ENCODE data around the gene FAM83F.
"Not testable (repeated sequence)": the region's sequence is repeated elsewhere in the genome, so short reads cannot be mapped to it uniquely, and the experiment has no call there.

The FAM83F gene

DNA sequence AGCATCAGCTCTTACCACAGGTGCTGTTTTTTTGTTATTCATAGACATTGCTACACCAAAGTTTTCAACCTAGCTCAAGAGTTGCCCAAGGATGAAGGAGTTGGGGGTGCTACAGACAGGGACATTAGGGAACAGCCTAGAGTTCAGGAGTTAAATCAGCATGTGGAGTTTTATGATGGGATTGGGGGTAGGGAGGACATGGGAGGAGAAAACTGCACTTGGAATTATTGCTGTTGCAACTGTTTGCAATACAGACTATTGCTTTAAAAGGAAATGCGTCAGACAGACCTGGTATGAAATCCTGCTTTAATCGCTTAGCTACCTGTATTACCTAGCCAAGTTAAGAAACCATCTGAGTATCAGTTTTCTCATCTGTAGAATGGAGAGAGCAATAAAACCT lies 28.3 kb upstream of the FAM83F start:
- DNase-seq = no peak

DNA sequence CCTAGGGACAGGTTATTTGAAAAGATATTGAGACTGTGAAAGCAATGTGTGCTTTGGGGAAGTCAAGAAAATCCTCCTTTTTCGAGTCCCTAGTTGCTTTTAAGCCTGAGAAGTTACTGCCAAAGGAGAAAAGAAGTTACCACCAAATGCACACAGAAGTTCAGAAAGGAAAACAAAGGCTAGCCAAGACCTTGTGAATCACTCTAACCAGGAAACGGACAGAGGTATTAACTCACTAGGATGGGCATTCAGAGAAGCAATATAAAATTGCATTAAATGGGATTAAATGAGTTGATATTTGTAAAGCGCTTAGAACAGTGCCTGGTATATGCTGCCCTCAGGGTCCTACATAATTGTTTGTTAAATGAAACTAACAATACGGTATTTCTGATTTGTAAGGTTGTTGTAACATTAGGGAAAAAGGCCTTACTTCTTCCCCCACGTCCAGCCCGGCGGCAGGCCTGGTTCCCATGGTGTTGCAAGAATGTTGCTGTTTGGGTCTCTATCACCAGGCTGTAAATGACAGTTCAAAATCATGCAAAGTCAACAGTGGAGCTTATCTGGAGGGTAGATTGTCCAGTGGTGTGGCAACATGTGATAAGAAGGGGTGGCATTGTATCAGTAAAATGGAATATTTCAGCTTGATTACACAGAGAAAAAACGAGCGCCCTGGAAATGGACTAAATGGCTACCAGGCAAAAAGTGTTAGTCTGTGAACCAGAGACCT lies 27.5 kb upstream of the FAM83F start:
- no peak for DNase-seq

DNA sequence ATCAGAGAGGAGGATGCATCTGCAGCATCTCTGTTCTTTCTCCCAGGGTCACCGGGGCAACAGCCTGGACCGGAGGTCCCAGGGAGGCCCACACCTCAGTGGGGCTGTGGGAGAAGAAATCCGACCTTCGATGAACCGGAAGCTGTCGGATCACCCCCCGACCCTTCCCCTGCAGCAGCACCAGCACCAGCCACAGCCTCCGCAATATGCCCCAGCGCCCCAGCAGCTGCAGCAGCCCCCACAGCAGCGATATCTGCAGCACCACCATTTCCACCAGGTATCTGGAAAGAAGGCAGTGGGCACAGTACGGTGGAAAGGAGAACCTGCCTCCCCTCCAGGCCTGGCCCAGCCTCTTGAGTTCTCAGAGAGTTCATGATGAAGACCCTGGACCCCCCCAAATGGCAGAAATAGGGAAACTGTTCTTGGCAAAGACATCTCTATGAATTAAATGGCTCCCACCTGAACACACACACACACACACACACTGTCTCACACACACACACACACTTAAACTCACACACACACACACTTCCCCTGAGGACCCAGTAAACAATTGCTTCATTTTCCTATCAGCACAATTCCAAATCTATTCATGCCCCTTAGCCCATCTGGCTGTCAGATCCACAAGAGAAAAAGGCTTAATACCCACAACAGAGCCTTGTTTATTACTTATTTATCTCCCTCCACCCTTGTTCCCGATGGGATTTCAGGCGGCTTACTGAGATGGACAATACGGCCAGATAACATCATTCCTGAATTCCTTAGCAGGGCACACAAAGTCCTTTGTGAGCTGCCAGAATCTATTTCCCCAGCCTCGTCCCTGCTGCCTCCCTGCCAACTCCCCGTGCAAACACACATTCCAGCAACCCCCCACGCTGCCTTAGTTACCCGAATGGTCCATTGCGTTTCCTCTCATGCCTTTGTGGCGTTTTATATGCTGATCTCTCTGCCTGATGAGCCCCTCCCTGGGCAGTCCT lies 26.5 kb upstream of the FAM83F start:
- no peak for DNase-seq

GRCh38 chr22:39970742-39971141 lies 24.0 kb upstream of the FAM83F start:
- DNase-seq = no peak

DNA sequence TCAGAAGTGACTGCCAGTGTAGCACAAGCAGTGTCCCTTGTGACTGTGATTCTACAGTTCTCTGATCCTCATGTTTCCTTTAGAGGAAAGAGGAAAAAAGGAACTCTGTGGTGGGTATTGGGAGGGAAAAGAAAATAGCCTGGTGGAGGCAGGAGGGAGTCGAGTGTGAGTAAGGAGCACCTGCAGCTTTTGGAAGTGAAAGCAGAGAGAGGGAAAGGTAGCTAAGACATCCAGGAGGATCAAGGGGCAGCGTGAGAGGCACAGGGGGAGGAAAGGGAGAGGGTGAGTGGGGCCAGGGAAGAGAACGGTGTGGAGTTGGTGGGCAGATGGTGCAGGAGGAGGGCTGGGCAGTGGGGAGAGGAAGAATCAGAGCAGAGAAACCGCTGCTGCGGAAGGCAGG lies 22.1 kb upstream of the FAM83F start:
- no peak for DNase-seq

GRCh38 chr22:39973656-39974055 lies 21.1 kb upstream of the FAM83F start:
- no peak for DNase-seq

- DNase-seq = no peak
These were observed 20.7 kb upstream of the FAM83F start for GRCh38 chr22:39974065-39974464.

DNA sequence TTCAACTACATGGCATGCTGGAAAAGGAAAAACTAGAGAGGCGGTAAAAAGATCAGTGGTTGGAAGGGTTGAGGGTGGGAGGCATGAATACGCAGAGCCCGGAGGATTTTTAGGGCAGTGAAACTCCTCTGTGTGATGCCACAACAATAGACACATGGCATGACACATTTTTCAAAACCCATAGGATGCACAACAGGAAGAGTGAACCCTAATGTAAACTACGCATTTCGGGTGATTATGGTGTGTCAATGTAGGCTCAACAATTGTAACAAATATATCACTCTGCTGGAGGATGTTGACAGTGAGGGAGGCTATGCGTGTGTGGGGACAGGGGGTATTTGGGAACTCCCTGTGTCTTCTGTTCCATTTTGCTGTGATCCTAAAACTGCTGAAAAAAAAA lies 15.7 kb upstream of the FAM83F start:
- DNase-seq = no peak

DNA sequence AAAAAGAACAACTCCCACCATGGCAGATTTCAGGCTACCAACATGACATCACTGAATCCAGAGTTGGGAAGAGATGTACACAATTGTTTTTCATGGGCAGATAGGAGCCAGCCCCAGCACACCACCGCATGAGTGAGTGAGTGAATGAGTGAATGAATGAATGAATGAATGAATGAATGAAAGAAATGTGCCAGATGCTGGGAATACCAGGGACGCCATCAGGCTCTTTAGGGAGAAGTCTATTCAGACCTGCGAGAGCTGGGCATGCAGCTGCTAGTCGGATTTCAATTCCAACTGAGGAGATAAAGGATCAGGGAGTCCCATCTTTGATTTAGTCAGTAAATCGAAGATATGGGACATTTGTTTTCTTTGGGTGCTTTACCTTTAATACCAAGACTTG lies 15.3 kb upstream of the FAM83F start:
- DNase-seq = no peak

DNA sequence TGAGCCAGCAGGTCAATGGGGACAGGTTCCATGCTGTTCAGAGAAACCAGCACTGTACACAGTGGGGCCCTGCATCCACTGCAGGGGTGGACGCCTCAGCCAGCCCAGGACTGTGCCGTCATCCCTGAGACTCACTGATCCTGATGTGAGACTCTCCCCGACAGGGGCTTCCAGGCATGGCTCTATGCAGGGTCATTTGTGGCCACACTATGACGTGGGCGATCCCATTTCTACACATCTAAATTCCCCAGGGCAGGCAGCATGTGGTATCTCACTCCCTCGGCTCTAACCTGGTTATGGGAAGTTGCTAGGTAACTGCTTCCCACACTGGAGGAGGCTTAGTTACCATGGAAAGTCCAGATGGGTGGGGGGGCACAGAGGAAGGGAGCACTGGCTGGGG lies 14.2 kb upstream of the FAM83F start:
- DNase-seq = no peak

GRCh38 chr22:39983346-39983745 lies 11.4 kb upstream of the FAM83F start:
- DNase-seq = no peak

GRCh38 chr22:39984006-39984405 lies 10.7 kb upstream of the FAM83F start:
- DNase-seq = no peak

GRCh38 chr22:39984746-39985145 lies 10.0 kb upstream of the FAM83F start:
- no peak for DNase-seq

DNA sequence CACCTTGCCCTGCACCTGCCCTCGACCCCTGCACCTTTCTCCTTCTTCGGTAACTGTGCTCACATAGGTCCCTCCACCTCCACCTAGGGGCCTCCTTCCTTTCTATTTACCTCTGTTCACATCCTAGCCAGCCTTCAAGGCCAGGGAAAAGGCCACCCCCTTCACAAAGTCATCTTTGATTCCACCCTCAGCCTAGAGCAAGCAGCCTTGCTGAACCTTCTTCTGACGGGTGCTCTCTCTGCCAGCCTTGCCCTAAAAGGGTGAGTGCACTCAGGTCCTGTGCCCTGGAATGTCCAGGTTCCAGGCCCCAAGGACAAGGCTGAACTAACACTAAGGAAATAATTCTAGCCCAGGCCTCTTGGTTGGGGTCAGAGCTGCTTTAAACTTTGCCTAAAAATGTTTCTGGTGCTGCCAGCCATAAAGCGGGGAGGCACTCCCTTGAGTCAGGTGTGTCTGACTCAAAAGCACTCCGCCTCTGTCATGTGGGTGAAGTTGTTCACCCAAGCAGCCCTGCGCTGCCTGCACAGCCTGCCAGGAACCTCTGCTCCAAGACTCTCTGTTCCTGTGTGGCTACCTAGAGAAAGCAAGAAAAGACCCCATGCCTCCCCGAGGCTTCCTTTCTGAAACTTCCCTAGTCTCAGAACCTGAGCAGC lies 9.2 kb upstream of the FAM83F start:
- DNase-seq = peak in 1 of 2 experiments; percentile 11

DNA sequence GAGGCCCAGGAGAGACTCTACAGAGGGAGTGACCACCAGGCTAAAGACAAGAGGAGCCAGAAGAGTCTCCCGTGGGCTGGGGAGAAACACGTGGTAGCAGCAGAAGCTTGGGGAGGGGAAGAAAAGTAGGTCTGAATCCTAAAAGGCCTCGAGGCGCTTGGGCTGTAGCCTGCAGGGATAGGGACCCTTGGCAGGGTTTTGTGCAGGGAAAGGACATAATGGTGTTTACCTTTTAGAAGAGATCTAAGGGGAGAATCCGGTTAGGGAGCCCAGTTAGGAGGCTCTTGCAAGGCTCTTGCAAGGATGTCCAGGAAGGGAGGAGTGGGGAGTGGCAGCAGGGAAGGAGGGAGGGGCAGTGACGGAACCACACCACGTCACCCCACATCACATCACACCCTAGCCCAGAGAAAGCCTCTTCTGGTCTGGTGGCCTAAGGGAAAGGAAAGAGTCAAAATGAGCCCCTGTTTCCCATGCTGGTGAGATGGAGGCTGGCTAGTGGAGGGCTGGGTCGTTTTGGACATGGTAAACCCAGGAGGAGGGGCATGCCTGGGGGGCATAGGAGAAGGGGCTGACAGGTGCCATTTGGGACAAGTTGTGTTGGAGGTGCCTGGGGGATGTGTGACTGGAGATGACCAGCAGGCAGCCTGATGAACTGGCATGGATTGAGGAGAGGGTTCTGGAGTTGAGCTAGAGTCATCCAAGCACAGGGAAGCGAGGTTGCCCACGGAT lies 6.2 kb upstream of the FAM83F start:
- DNase-seq = no peak

DNA sequence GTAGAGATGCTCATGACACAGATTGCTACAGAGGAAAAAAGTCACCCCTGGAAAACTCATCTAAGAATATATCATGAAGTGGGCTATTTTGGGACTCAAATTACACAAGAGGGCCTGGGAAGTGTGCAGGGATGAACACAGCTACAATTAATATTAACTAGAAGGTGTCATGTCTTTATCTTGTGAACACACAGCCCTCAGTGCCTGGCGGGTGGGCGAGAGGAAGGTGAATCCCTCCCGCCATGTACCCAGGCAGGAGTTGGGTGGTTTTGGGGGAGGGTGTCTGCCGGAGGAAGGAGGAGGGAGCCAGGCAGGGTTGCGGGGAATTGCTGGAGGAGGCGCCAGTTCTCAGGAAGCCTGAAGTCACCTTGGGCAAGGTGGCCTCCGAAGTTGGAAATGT lies 5.1 kb upstream of the FAM83F start:
- no peak for DNase-seq

DNA sequence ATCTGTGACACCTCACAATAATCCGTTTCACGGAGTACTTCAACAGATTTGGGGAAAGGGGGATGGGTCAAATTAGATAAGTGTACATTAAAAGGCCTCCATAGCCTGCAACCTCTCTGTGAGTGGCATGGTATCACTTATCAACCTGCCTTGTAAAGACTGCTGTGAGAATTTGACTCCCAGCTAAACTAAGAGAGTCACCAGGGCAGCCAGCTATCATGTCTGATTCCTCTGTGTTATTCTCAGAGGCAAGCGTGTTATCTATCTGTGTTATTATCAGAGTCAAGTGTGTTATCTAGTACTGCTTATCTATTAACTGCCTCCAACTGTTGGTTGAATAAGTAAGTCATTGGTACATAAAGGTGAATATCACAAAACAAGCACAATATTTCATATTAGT lies 4.1 kb upstream of the FAM83F start:
- no peak for DNase-seq

DNA sequence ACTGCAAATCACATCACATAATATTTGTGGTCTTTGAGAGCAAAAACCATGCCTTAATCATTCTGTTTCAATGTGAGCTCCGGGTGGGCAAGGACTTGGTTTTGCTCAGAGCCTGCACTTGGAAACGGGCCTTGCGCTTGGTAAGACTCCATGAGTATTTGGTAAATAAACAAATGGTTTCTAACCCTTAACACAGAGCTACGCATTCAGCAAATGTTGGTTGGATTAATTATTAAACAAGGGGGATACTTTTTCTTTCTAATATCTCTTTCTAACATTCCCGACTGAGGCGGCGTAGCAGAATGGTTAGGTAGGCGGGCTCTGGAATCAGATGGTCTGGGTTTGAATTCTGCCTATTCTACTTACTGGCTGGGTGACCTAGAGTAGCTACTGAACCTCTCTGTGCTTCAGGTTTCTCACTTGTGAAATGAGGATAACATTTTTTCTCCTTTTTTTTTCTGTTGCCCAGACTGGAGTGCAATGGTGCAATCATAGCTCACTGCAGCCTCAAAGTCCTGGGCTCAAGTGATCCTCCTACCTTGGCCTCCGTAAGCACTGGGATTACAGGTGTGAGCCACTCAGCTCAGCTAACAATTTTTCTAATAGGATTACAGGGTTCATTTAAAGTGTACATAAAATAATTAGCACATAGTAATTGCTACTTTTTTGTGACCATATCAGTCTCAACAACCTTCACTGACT lies 3.4 kb upstream of the FAM83F start:
- no peak for DNase-seq

DNA sequence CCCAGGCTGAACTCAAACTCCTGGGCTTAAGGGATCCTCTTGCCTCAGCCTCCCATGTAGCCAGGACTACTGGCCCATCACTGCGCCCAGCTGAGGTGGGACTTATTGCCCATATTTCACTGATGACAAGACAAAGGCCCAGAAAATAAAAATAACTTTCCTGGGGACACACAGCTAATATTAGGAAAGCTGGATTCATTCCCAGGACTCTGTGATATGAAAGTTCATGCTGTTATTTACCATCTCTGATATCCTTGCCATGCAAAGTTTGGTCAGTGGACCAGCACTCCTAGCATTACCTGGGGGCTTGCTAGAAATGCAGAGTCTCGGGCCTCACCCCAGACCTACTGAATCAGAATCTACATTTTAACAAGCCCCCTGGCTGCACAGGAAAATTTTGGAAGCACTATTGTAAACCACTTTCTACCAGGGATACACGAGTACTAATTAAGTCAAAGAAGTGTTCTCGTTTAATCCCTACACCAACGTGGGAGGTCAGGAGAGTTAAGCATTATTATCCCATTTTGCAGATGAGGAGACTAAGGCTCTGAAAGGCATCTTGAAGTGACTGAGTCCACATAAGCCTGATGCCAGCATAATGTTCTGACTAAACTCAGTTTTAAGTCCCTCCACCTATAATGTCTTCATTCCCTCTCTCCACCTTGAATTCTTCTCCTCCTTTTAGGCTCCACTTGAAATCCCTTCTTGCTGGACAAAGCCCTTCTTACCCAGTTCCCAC lies 2.5 kb upstream of the FAM83F start:
- DNase-seq = no peak

GRCh38 chr22:39992894-39993293 lies 1.9 kb upstream of the FAM83F start:
- not testable (repeated sequence) for DNase-seq

DNA sequence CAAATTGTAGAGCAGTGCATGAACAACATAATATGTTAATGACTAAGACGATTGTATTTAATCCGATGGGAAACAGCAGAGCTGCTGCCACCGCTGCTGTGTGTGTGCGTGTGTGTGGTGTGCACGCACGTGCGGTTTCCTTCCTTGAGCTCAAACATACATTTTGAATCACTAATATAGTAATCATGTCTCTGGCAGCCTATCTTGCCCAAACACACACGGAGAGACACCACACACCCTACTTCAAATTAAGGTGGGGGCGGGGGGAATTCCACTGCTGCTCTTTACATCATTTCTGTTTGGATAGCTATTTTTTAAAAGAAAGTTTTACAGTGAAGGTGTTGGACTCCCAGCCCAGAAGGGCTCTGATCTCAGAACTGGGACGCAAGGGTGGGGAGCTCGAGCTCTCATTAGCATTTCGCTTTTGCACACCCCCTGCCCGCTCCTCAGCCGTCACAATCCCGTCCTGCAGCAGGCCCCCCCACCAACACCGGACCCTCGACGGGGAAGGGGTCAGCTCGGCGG lies 651 bp upstream of the FAM83F start:
- DNase-seq = peak; percentile 27 to 38

Data from activated CD4-positive, alpha-beta T cell treated with anti-CD3 and anti-CD28 coated beads, Interleukin-2, amount 50 U/mL, for 48 hours (primary cell).